ENCODE results near the gene SLC2A4RG. TPM values are rescaled to one million over a fixed set of nuclear protein-coding genes. Genes with fewer than 3 reads are reported as not detected.

SLC2A4RG gene
- total RNA-seq, 1 donor from 2014 or later: 195 TPM

DNA sequence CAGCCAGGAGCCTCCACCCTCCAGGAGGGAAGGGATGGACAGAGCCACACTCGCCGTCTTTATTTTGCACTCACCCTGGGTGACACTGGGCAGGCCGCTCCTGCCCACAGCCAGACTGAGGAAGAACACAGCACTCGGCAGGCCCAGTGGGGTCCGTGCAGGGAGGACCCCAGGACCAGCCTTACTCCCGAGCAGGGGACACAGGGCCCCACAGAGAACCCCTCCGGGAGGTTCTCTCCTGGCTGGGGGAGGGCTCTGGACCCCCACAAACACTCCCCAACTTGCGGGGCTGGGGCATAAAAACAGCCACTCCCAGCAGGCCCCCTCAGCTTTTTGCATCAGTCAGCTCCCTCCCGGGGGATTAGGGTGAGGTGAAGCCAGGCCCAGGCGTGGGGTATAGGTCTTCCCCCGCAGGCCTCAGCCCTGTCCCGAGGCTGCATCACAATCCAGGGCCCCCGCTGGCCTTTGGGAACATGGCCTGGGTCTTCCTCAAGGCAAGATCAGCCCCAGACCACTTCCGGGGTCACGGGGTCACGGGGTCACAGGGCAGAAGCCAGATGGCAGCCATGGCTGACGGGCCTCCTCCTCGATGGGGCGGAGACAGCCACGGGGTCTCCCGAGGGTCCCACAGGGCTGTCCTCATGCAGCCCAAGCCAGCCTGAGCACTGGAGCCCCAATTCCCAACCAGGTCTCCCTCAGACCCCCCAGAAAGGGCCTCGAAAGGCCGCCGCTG, 39.9 kb upstream of the SLC2A4RG start:
- ATAC-seq: no peak
- no peak for DNase-seq (ENCODE audit: low spot score)

DNA sequence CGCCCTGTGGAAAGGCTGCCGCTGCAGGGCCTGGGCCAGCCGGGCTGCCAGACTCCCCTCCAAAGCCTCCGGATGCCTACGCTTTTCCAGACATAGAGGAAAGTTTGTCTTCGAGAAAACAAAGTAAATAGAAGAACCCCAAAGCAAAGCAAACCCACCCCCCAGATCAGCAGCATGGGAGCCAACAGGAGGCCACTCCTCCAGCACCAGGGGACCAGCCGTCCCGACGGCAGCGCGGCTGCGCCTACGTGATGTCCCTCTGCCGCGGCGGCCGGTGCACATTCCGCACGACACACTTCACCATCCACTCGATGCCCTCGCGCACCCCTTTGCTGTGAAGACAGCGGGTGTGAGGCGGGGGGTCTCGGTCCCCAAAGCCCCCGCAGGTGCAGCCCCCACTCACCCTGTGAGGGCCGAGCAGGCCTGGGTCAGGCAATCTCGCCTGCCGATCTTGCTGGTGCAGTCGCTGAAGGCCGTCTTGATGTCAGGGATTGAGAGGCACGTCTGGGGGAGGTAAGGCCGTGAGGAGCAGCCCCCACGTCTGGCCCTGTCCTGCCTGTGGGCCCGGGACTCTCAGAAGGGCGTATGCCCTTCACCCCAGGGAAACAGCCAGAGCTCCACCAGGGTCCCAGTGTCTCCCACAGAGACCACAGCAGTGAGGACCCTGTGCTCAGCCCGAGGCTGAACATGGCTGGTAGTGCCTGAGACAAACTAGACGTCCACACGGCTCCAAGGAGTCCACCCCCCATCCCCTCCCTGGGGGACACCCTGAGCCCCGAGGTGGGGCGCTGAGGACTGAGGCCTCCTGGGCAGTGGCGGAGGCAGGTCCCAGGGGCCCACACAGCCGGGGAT, 39.2 kb upstream of the SLC2A4RG start:
- ATAC-seq (no peak), DNase-seq (ENCODE audit: low spot score) (no peak)

DNA sequence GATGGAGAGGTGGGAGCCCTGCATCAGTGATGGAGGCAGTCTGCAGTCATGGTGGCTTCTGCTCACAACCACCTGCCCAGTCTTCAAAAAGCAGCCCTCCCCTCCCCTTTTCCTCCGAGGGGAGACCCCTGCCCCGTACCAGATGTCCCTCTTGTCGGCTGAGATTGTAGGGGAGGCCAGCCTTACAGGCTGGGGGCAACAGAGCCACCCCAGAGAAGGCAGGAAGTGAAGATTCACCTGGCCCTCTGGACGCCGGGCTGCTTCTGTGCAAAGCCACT, 38.6 kb upstream of the SLC2A4RG start:
- ATAC-seq (no peak), DNase-seq (ENCODE audit: low spot score) (no peak)

- no peak for ATAC-seq
- no peak for DNase-seq (ENCODE audit: low spot score)
Measured at GRCh38 chr20:63701329-63702035, 38.1 kb upstream of the SLC2A4RG start.

DNA sequence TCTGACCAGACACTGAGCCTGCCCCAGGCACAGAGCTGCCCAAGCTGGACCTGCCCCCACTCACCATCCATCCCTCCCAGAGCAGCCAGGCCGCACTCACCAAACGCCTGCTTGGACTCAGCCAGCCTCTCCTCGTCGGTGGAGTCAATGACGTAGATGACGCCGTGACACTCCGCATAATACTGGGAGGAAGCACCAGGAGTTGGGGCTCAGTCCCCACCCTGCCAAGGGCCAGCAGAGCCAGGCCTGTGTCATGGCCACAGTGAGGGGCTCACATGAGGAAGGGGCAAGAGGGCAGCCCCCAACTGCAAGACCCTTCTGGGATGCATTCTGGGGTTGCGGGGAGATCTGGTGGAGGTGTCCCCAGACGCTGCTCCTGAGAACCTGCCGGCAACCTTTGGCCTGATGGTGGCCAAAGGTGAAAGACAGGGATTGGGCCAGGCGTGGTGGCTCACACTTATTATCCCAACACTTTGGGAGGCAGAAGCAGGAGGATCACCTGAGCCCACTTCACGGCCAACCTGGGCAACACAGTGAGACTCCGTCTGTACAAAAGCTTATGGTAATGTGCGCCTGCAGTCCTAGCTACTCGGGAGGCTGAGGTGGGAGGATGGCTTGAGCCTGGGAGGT, 37.4 kb upstream of the SLC2A4RG start:
- DNase-seq (ENCODE audit: low spot score): no peak
- no peak for ATAC-seq

DNA sequence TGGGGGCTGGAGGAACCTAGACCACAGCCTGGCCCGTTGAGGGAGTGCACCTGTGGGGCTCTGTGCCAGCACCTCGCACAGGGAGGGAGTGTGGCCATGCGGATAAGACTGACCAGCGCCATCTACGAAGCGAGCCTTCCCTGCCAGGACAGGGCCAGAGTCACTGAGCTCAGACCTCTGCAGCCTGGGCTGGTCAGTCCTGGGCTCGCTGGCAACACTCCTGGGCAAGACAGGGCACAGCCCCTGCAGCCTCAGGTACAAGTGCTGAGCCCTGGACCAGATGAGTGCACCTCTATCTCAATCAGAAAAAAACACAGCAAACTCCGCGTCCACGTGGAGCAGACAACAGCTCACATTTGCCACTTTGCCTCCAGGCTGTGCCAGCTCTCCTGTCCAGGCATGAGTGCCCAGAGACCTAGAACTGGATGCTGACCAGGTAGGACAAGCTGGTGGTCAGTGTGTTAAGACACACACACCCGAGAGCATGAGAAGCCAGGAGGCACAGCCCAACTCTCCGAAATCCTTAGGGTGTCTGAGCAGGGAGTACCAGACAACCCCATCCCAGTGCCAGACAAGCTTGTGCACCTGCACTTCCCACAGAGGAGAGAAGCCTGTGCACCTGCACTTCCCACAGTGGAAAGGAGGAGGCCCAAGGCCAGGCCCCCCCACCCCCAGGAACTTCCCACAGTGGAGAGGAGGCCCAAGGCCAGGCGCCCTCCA, 36.7 kb upstream of the SLC2A4RG start:
- DNase-seq (ENCODE audit: low spot score) (no peak), ATAC-seq (no peak)

- ATAC-seq: no peak
- no peak for DNase-seq (ENCODE audit: low spot score)
Measured at GRCh38 chr20:63703471-63703975, 36.1 kb upstream of the SLC2A4RG start.

DNA sequence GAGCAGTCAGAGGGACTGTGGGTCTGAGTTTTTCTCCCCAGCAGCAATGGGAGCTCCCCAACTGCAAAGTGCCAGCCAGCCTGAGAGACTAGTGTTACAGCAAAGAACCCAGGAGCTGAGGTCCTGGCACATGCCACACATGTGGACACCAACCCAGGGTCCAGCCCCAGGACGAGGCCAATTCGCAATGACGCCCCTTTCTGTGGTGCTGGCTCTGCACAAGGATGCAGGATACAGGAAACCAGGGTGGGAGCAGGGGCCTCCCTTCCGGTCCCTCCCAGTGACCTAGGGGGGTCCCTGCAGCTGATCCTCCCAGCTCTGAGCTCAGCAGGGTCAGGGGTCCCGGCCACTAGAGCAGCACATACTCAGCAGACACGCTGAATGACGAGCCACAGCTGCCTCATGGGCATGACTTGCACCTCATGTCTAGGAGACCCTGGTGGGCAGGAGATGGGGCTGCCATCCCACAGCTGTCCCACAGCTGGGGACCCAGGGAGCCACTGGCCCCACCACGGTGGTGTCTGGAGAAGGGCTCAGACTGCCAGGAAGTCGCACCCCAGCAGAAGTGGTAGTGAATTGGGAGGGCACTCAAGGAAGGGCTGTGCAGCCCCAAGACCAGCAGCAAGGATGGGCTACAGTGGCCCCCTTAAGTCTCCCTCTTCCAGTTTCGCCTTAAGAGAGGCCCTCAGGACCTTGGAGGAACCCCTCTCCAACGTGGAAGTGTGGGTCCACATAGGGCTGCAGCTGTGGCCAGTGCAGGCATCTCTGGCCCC, 35.4 kb upstream of the SLC2A4RG start:
- DNase-seq (ENCODE audit: low spot score): no peak
- no peak for ATAC-seq

DNA sequence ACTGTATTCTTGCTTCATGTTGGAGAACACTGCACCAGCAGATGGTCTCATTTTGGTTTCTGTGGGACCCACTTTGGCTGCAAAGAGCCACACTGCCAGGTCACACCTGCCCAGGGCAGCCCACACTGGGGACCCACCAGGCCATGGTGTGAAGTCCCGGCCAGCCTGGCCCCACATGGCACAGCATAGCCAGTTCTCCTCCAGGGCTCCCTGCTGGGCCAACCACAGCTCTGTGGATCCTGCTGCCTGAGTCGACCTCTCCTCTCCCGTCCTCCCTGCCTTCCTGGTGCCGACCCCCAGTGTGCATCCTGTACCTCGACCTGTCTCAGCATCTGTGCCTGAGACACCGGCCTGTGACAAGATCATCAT, 34.8 kb upstream of the SLC2A4RG start:
- no peak for ATAC-seq
- no peak for DNase-seq (ENCODE audit: low spot score)

GRCh38 chr20:63705232-63706026, 34.1 kb upstream of the SLC2A4RG start:
- no peak for ATAC-seq

DNA sequence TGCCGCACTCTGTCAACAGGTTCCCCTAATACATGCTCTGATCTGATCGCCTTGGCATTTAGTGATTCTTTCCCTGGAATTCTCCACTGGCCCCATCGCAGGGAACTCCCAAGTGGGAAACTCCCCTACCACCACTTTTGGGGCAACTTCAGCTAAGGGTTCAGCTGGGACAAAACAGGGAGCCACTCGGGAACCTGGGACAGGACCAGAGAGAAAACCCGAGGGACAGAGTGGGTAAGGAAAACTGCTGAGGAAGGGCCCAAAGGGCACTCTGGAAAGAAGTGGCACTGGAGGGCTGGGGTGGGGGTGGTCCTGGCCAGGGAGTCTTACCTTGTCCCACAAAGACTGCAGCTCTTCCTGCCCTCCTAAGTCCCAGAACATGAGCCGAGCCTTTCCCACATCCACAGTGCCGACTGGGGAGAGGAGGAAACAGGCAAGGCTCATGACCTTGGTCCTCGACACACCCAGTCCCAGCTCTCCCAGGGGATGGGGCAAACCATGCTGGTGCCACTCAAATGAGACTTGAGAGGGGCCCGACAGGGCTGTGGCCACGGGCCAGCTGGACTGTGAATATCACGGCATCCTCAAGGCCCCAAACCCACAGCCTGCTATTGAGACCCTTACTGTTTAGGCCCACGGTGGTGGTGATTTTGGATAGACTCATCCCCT, 33.4 kb upstream of the SLC2A4RG start:
- ATAC-seq (no peak), DNase-seq (ENCODE audit: low spot score) (no peak)

More at GRCh38 chr20:63705232-63706026, 34.1 kb upstream of the SLC2A4RG start:
- no peak for DNase-seq (ENCODE audit: low spot score)

DNA sequence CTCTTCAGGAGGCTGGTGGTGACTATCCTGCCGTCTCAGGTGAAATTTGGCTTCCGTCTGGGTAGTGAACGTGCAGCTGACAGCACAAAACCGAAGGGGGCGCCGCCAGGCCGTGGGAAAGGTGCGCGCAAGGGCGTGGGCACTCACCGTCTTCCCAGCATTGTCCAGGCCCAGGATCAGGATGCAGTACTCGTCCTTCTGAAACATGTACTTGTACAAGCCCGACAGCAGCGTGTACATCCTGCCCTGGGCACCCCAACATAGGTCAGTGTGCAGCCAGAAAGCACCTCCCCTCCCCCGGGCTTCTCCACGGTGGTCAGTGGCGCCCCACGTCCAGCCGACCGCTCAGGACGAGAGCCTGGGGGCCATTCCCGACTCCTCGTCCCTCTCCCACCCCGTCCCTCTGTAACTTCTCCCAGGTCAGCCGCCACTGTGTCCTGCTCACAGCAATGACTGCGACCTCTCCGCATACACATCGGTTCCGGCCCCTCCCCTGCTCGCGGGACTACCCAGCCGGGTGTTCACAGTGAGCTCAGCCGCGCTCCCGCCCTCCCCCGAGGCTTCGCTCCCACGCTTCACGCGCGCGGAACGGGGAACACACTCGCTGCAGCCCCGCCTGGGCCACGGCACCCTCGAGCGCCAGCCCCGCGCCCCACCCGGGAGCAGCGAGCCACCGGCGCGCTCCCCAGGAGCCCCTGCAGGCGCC, 32.6 kb upstream of the SLC2A4RG start:
- DNase-seq (ENCODE audit: low spot score) (peak; percentile 72), ATAC-seq (peak; percentile 70)

GRCh38 chr20:63707558-63708300, 31.8 kb upstream of the SLC2A4RG start, which contains the start of the genes ARFRP1 and ZGPAT:
TSS of gene ARFRP1 (minus strand) at chr20:63707976. CDS start at chr20:63707091, 885 bp downstream.
TSS of gene ZGPAT (plus strand) at chr20:63708039. CDS start at chr20:63708581, 542 bp downstream.
- DNase-seq (ENCODE audit: low spot score): peak; percentile 96
- ATAC-seq: peak; percentile 94

GRCh38 chr20:63708301-63709148, 31.1 kb upstream of the SLC2A4RG start:
- DNase-seq (ENCODE audit: low spot score) (peak; percentile 52), ATAC-seq (no peak)

GRCh38 chr20:63709149-63709527, 30.4 kb upstream of the SLC2A4RG start:
- no peak for DNase-seq (ENCODE audit: low spot score)
- no peak for ATAC-seq

GRCh38 chr20:63711085-63711645, 28.4 kb upstream of the SLC2A4RG start:
- no peak for ATAC-seq
- no peak for DNase-seq (ENCODE audit: low spot score)
